ENCODE results near the gene ROR1.

ROR1 gene

DNA sequence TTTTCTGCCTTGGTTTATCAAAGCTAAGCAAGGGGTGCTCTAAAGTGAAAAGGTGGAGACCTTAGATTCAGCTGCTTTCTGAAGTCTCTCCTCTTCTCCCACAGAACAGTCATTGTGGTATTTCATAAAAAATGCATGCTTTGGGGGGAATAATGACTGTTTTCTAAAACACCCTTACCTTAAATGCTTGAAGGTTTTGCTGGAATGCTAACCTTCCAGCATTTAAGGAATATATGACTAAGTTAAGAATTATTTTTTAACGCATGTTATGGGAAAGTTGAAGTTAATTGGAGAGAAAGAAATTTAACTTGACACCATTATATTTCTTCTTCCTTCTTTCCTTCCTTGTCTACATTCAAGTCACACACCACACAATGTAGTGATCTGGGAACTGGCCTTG is 162.5 kb downstream of the ROR1 start:
- DNase-seq (ENCODE audit: low read depth), result no peak
- TF ChIP-seq, protein P1, sequence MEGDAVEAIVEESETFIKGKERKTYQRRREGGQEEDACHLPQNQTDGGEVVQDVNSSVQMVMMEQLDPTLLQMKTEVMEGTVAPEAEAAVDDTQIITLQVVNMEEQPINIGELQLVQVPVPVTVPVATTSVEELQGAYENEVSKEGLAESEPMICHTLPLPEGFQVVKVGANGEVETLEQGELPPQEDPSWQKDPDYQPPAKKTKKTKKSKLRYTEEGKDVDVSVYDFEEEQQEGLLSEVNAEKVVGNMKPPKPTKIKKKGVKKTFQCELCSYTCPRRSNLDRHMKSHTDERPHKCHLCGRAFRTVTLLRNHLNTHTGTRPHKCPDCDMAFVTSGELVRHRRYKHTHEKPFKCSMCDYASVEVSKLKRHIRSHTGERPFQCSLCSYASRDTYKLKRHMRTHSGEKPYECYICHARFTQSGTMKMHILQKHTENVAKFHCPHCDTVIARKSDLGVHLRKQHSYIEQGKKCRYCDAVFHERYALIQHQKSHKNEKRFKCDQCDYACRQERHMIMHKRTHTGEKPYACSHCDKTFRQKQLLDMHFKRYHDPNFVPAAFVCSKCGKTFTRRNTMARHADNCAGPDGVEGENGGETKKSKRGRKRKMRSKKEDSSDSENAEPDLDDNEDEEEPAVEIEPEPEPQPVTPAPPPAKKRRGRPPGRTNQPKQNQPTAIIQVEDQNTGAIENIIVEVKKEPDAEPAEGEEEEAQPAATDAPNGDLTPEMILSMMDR (conservative IDR thresholded peaks at IDR 0.05; ENCODE audit: low read depth, low read length), result no peak
- H3K4me3 ChIP-seq (ENCODE audit: low read length), result no peak overlapping the region

DNA sequence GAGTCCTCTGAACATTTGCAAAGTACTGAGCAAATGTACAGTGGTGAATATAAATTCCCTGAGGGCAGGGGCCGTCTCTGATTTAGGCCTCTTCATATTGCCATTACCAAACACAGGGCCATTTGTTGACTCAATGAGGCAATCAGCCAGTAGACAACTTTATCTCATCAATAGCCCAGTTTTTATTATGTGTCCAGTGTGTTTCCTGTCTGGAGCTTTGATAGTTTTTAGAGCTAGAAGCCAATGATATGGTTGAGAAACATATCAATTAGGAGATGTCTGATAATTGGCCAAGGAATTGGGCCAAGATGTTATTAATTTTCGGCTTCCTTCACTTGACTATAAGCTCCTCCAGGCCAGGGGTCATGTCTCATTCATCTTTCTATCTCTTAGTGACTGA is 163.0 kb downstream of the ROR1 start:
- no peak overlapping the region for H3K4me3 ChIP-seq (ENCODE audit: low read length)
- no peak for DNase-seq (ENCODE audit: low read depth)
- TF ChIP-seq, protein P1 (conservative IDR thresholded peaks at IDR 0.05; ENCODE audit: low read depth, low read length), result no peak

DNA sequence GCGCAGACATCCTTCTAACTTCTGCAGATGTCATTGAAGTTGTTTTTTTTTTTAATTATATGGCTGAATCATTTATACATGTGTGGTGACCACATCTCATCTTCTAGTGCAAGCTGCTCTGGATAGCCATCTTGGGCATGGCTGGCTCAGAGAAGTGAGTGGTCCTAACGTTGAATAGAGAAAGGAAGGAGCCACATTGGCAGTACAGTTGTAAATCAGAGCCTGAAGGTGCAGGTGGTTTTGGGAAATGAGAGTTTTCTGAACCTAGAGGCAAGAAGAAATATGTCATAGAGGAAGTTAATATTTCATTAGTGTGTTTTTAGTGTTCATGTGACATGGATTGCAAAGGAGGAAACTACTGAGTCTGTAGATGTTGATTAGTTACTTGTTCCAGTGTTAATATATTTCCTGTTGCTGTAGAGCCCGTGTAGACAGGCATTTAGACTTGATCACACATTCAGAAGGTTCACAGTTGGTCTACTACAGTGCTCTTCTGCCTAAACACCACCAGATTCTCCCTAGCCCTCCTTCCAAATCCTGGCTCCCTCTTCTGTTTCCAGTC is 163.7 kb downstream of the ROR1 start:
- TF ChIP-seq, protein P1 (conservative IDR thresholded peaks at IDR 0.05; ENCODE audit: low read depth, low read length), result no peak
- H3K4me3 ChIP-seq (ENCODE audit: low read length), result no peak overlapping the region
- DNase-seq (ENCODE audit: low read depth), result no peak

DNA sequence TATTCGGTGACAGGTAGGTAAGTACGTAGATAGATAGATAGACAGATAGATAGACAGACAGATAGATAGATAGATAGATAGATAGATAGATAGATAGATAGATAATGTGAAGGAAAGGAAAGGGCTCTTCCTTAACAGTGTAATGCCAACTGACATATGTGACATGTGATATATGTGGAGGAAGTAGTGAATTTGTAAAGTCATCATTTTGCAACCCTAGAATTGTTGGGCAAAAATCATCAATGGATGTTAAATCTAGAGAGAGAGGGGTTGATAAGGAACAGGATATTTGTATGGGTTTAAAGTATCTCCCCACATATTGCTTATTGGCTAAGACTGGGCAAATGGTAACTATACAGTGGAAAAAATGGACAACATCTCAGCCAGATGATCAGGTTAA is 166.6 kb downstream of the ROR1 start:
- DNase-seq (ENCODE audit: low read depth), result no peak
- TF ChIP-seq, protein P1 (conservative IDR thresholded peaks at IDR 0.05; ENCODE audit: low read depth, low read length), result no peak
- no peak overlapping the region for H3K4me3 ChIP-seq (ENCODE audit: low read length)

DNA sequence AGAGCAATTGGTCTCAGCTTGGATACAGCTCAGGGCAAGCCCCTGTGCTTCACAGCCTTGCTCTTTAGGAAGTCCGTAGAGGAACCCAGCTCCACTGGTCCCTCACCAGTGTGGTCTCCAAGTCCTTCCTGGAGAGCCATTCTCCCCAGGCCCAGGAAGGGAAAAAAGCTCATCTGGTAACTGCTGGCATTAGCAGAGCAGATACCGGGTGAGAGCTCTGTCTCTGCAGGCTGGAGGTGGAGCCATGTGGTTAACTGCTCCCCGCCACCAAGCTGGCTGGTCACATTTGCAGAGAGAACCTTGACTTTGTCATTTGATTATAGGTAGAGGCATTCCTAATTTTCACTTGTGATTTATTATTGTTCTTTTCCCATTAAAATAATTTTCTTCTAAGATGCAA is 169.6 kb downstream of the ROR1 start:
- H3K4me3 ChIP-seq (ENCODE audit: low read length), result no peak overlapping the region
- no peak for DNase-seq (ENCODE audit: low read depth)
- TF ChIP-seq, protein P1 (conservative IDR thresholded peaks at IDR 0.05; ENCODE audit: low read depth, low read length), result no peak

DNA sequence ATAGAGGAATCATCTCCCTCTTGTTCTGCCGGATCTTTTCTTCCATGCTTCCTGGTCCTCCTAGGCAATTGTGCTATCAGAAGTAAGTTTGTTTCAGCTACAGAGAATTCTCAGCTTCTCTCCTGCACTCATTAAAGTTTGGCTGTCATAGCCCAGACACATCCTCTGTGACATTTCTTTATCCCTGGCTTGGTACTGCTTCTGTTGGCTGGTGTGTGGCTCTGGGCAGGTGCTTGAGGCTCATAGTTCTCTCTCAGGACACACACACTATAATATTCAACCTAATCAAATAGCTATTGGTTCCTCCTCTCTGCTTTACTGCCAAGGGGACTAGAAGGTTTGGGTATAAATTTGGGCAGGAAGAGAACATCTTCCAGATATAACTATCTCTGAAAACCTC is 172.1 kb downstream of the ROR1 start:
- TF ChIP-seq, protein P1 (conservative IDR thresholded peaks at IDR 0.05; ENCODE audit: low read depth, low read length), result no peak
- DNase-seq (ENCODE audit: low read depth), result no peak
- H3K4me3 ChIP-seq (ENCODE audit: low read length), result no peak overlapping the region

DNA sequence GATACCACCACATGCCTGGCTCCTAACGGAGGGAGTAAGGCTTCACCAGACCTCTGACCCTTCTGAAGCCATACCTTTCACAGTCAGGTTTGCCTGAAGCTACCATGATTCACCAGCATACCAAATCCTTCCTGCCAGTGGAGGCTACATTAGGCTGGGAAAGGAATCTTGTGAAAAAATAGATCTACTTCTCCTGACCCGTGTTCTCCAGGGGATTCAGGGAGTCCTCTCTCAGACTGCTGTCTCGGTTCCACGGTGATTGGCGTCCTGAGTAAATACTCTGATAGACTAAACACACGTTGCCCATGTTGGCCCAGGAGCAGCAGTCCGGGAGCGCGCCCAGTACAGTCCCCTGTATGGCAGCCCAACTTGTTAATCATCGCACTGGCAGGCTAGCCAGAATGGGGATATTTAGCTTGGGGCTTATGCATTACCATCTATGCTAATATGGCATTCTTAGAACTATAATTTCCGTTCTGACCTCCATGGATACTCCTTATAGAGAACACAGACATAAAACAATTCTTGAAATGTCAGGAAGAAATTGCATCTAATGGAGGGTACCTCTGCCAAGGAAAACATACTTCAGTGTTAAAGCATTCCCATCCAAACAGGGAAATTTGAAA is 173.2 kb downstream of the ROR1 start:
- no peak for DNase-seq (ENCODE audit: low read depth)
- no peak overlapping the region for H3K4me3 ChIP-seq (ENCODE audit: low read length)
- TF ChIP-seq, protein P1 (conservative IDR thresholded peaks at IDR 0.05; ENCODE audit: low read depth, low read length), result no peak
